ENCODE data around the gene PARD3B. TPM values are rescaled to one million over a fixed set of nuclear protein-coding genes. Genes with fewer than 3 reads are reported as not detected.

PARD3B gene
- total RNA-seq, 1 experiment from 2014 or later: 2.0 TPM

DNA sequence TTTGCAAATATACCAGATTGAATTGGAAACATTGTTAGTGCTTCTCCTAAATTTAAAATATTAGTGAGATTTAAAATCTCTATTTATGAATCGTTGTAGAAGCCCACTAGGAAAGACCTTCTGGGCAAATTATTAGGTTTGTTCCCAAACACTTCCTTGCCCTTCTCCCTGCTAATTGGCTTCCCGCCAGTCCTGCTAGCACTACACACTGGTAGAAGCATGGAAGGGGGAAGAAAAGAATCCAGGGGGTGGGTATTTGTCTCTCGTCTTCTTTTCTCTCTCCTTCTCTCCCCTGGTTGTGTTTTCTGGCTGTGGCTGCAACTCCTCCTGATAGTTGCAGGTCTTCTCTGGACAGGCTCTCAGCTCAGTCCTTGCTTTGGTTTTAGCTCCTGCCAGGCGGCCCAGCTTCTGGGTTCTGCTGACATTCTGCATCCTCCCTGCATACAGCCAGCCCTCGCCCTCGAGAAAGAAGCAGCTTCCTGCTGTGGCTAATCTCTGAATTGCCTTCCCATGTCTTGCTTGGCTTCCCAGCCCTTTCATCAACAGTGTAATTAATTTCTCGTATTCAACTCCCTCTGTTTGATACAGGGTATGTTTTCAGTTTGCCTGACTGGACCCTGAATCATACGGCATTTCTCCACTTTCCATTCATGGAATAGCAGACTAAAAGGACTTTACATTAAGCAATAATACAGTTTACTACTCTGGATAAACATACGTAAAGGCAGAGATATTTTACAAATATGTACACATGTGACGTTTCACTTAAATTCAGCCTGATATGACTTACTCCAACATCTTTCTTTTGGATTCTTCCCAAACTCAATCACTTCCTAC, 6.9 kb upstream of the PARD3B start:
- H3K9me3 ChIP-seq (ENCODE audit: control insufficient read depth in 1 of 2, insufficient read depth in 1 of 2, low read depth in 1 of 2, low read length in 2 of 2): no peaks in the 10 kb centered on the region
- ATAC-seq (no peak), DNase-seq (ENCODE audit: low read depth, low spot score) (no peak)
- no peaks in the 10 kb centered on the region for H4K20me1 ChIP-seq (ENCODE audit: insufficient read depth)
- intact Hi-C loops (cut with micrococcal nuclease): no loop called here
- ChIA-PET POLR2A (no interaction called here), RAD21 (ENCODE audit: low non-redundant PET in 1 of 2, low total read pairs in 2 of 2, uncharacterized antibody in 2 of 2, unreplicated experiment in 2 of 2) (no interaction called here), CTCF (no interaction called here)
- no peaks in the 10 kb centered on the region for H3K4me1 ChIP-seq (ENCODE audit: control insufficient read depth in 1 of 2, insufficient read depth in 2 of 2, low read length in 2 of 2)
- H3K9me2 ChIP-seq (ENCODE audit: insufficient read depth): no peaks in the 10 kb centered on the region
- no peak overlapping the region for H3K4me2 ChIP-seq (ENCODE audit: low read length)
- H3K27me3 ChIP-seq (ENCODE audit: insufficient read depth, low read length): no peaks in the 10 kb centered on the region
- TF ChIP-seq POLR2A (IDR thresholded peaks at IDR 0.05; ENCODE audit: borderline replicate concordance, extremely low read depth, insufficient read depth, insufficient read length) (no peak), POLR2AphosphoS5 (IDR thresholded peaks at IDR 0.05; ENCODE audit: low read depth, low read length) (no peak), EGR1 (IDR thresholded peaks at IDR 0.05; ENCODE audit: low read depth) (no peak), SIN3A (IDR thresholded peaks at IDR 0.05; ENCODE audit: low read depth) (no peak), RAD21 (IDR thresholded peaks at IDR 0.05; ENCODE audit: low read depth) (no peak), SRF (IDR thresholded peaks at IDR 0.05; ENCODE audit: low read depth) (no peak), FOSL1 (IDR thresholded peaks at IDR 0.05; ENCODE audit: low read depth) (no peak), ZNF274 (IDR thresholded peaks at IDR 0.05; ENCODE audit: low read depth, low read length) (no peak), ZFX (IDR thresholded peaks at IDR 0.05) (no peak), CBX3 (IDR thresholded peaks at IDR 0.05; ENCODE audit: low read depth) (no peak), TCF7L2 (IDR thresholded peaks at IDR 0.05; ENCODE audit: borderline replicate concordance, extremely low read depth, insufficient read depth, insufficient read length) (no peak), SP1 (IDR thresholded peaks at IDR 0.05; ENCODE audit: low read depth) (no peak), EZH2 (IDR thresholded peaks at IDR 0.05) (no peak), YY1 (IDR thresholded peaks at IDR 0.05; ENCODE audit: extremely low read depth, insufficient replicate concordance, low read depth, low read length) (no peak), EZH2phosphoT487 (IDR thresholded peaks at IDR 0.05; ENCODE audit: borderline replicate concordance) (no peak), CEBPB (IDR thresholded peaks at IDR 0.05; ENCODE audit: low read depth) (no peak)
- TF ChIP-seq, protein P1, sequence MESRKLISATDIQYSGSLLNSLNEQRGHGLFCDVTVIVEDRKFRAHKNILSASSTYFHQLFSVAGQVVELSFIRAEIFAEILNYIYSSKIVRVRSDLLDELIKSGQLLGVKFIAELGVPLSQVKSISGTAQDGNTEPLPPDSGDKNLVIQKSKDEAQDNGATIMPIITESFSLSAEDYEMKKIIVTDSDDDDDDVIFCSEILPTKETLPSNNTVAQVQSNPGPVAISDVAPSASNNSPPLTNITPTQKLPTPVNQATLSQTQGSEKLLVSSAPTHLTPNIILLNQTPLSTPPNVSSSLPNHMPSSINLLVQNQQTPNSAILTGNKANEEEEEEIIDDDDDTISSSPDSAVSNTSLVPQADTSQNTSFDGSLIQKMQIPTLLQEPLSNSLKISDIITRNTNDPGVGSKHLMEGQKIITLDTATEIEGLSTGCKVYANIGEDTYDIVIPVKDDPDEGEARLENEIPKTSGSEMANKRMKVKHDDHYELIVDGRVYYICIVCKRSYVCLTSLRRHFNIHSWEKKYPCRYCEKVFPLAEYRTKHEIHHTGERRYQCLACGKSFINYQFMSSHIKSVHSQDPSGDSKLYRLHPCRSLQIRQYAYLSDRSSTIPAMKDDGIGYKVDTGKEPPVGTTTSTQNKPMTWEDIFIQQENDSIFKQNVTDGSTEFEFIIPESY (IDR thresholded peaks at IDR 0.05; ENCODE audit: extremely low read depth, insufficient replicate concordance, low read length): no peak
- TF ChIP-seq, protein P2, sequence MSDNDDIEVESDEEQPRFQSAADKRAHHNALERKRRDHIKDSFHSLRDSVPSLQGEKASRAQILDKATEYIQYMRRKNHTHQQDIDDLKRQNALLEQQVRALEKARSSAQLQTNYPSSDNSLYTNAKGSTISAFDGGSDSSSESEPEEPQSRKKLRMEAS (IDR thresholded peaks at IDR 0.05): no peak
- TF ChIP-seq, protein P3, sequence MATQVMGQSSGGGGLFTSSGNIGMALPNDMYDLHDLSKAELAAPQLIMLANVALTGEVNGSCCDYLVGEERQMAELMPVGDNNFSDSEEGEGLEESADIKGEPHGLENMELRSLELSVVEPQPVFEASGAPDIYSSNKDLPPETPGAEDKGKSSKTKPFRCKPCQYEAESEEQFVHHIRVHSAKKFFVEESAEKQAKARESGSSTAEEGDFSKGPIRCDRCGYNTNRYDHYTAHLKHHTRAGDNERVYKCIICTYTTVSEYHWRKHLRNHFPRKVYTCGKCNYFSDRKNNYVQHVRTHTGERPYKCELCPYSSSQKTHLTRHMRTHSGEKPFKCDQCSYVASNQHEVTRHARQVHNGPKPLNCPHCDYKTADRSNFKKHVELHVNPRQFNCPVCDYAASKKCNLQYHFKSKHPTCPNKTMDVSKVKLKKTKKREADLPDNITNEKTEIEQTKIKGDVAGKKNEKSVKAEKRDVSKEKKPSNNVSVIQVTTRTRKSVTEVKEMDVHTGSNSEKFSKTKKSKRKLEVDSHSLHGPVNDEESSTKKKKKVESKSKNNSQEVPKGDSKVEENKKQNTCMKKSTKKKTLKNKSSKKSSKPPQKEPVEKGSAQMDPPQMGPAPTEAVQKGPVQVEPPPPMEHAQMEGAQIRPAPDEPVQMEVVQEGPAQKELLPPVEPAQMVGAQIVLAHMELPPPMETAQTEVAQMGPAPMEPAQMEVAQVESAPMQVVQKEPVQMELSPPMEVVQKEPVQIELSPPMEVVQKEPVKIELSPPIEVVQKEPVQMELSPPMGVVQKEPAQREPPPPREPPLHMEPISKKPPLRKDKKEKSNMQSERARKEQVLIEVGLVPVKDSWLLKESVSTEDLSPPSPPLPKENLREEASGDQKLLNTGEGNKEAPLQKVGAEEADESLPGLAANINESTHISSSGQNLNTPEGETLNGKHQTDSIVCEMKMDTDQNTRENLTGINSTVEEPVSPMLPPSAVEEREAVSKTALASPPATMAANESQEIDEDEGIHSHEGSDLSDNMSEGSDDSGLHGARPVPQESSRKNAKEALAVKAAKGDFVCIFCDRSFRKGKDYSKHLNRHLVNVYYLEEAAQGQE (IDR thresholded peaks at IDR 0.05; ENCODE audit: low read depth): no peak
- no peak overlapping the region for H3K9ac ChIP-seq (ENCODE audit: low read length)
- no peak overlapping the region for H3K27ac ChIP-seq (ENCODE audit: low read depth, low read length)
- H2AFZ ChIP-seq (ENCODE audit: low read depth, low read length, poor library complexity, severe bottlenecking): no peak overlapping the region
- no peak overlapping the region for H3K4me3 ChIP-seq (replicated peaks in 1 of 2; ENCODE audit: low read depth in 1 of 2, low read length in 2 of 2)
- BruUV-seq (replicated peaks): no TSS peak
- no peaks in the 10 kb centered on the region for H3K36me3 ChIP-seq (ENCODE audit: control insufficient read depth in 1 of 2, insufficient read depth in 2 of 2, low read length in 2 of 2)
- no peaks in the 10 kb centered on the region for H3K79me2 ChIP-seq (ENCODE audit: insufficient read depth, low read length)
